ENCODE results near the gene CTBP2. TPM values are rescaled to one million over a fixed set of nuclear protein-coding genes. Genes with fewer than 3 reads are reported as not detected.

CTBP2 gene
- total and polyA plus RNA-seq, 2 of the 13 experiments (the other 11 are each of a cell fraction or from before 2014, with no cell fraction given), result 0.08 TPM; not detected in 1

DNA sequence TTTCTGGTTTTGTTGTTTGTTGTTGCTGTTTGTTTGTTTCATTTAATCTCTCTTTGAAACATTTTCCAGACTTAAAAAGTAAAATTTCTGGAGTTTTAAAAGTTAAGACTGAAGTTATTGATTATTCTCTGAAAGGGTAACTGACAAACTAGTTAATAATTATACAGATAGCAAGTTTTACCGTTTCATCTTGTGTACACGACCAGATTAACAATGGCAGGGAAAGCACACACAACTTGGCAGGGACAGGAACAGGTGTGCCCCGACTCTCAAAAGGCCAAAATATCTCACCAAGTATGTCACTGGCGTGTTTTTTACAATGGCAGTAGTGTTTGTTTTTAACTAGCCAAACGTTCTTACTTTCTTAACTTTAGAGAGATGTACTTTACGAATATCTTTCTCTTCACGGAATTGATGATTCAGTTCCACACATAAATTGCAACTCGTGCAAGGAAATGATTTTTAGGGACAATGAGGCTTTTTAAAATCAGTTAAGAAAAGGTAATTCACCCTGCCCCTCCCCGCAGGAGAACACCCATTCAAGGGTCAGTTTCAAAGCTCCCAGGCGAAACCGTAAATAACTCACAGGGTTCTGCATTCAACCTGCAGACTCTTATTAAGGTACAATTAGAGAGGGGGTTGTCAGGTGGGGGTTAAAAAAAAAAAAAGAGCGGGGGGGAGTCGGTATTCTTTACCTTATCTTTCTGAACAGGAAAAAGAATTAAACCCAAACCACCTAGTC is 3.5 kb downstream of the CTBP2 start (continued):
- no peak for TF ChIP-seq ZC3H4 (CRISPR knock-in tag; IDR thresholded peaks at IDR 0.05; ENCODE audit: borderline replicate concordance)
- TF ChIP-seq NRL (CRISPR knock-in tag; IDR thresholded peaks at IDR 0.05; ENCODE audit: borderline replicate concordance), result no peak
- TF ChIP-seq SSRP1 (CRISPR knock-in tag; IDR thresholded peaks at IDR 0.05), result no peak
- no peak for TF ChIP-seq MED1 (CRISPR knock-in tag; IDR thresholded peaks at IDR 0.05)
- TF ChIP-seq BRF2 (CRISPR knock-in tag; IDR thresholded peaks at IDR 0.05), result no peak
- 0 out of 2 replicates have a peak, but pooled peaks have one; percentile 18 for TF ChIP-seq EZH2 (conservative IDR thresholded peaks at IDR 0.05; ENCODE audit: low read depth, low read length)
- TF ChIP-seq RFXANK (CRISPR knock-in tag; IDR thresholded peaks at IDR 0.05), result no peak
- no peak for TF ChIP-seq ARNT2 (CRISPR knock-in tag; IDR thresholded peaks at IDR 0.05; ENCODE audit: low read depth)
- peak; percentile 96 for TF ChIP-seq BCL6 (CRISPR knock-in tag; IDR thresholded peaks at IDR 0.05)
- peak; percentile 92 for TF ChIP-seq CBX2 (IDR thresholded peaks at IDR 0.05; ENCODE audit: low read depth, low read length)
- no peak for TF ChIP-seq CBX2 (CRISPR knock-in tag; IDR thresholded peaks at IDR 0.05; ENCODE audit: low read depth)
- TF ChIP-seq, protein P1, sequence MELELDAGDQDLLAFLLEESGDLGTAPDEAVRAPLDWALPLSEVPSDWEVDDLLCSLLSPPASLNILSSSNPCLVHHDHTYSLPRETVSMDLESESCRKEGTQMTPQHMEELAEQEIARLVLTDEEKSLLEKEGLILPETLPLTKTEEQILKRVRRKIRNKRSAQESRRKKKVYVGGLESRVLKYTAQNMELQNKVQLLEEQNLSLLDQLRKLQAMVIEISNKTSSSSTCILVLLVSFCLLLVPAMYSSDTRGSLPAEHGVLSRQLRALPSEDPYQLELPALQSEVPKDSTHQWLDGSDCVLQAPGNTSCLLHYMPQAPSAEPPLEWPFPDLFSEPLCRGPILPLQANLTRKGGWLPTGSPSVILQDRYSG (CRISPR knock-in tag; IDR thresholded peaks at IDR 0.05), result no peak
- no peak for TF ChIP-seq HIVEP1 (CRISPR knock-in tag; IDR thresholded peaks at IDR 0.05)

Data from HepG2 (cell line).